Stimulated activated naive CD8-positive, alpha-beta T cell treated with anti-CD3 and anti-CD28 coated beads, Interleukin-15, Interleukin-2, amounts not matched to agents 100 U/mL and 50 U/mL, for 24 hours (primary cell): Measurements from ENCODE around the gene ZMYND8.
A peak's percentile ranks its signal among the peaks of the same experiment; 100 is the strongest.

ENCODE experiments used
- ATAC-seq: fragments of 150-1000 bp; cut with Tn5 transposase; one replicate; pipeline ENCODE4 v1.10.0; 2021
- DNase-seq: peaks from one replicate; pipeline ENCODE4 v3.0.0; 2021

ZMYND8 gene

GRCh38 chr20:47353692-47354463 is 2.6 kb downstream of the ZMYND8 start:
- ATAC-seq (no peak), DNase-seq (no peak)

- DNase-seq (no peak), ATAC-seq (no peak)
Observed at GRCh38 chr20:47353239-47353691, 3.2 kb downstream of the ZMYND8 start.

- no peak for ATAC-seq
- DNase-seq = no peak
Observed at GRCh38 chr20:47352332-47353238, 3.9 kb downstream of the ZMYND8 start.

- no peak for DNase-seq
Observed at GRCh38 chr20:47351643-47352331, 4.7 kb downstream of the ZMYND8 start.

GRCh38 chr20:47350691-47351545 is 5.6 kb downstream of the ZMYND8 start:
- no peak for ATAC-seq
- no peak for DNase-seq

More at GRCh38 chr20:47351643-47352331, 4.7 kb downstream of the ZMYND8 start:
- no peak for ATAC-seq

- ATAC-seq (no peak), DNase-seq (no peak)
Observed at GRCh38 chr20:47350181-47350550, 6.3 kb downstream of the ZMYND8 start.

GRCh38 chr20:47349365-47350180 is 6.9 kb downstream of the ZMYND8 start:
- DNase-seq = no peak
- no peak for ATAC-seq

GRCh38 chr20:47348539-47349142 is 7.9 kb downstream of the ZMYND8 start:
- no peak for ATAC-seq
- DNase-seq = no peak

GRCh38 chr20:47347661-47348435 is 8.7 kb downstream of the ZMYND8 start:
- no peak for ATAC-seq
- no peak for DNase-seq

GRCh38 chr20:47346172-47346571 is 10.3 kb downstream of the ZMYND8 start:
- no peak for DNase-seq
- ATAC-seq = no peak

GRCh38 chr20:47345214-47345613 is 11.3 kb downstream of the ZMYND8 start:
- ATAC-seq (no peak), DNase-seq (no peak)

GRCh38 chr20:47343007-47343472 is 13.5 kb downstream of the ZMYND8 start:
- DNase-seq (no peak), ATAC-seq (no peak)

- DNase-seq = no peak
- ATAC-seq = no peak
Observed at GRCh38 chr20:47338131-47338628, 18.3 kb downstream of the ZMYND8 start.

- ATAC-seq (no peak), DNase-seq (no peak)
Observed at GRCh38 chr20:47337413-47337812, 19.1 kb downstream of the ZMYND8 start.

- no peak for ATAC-seq
- DNase-seq = no peak
Observed at GRCh38 chr20:47336129-47336754, 20.3 kb downstream of the ZMYND8 start.

- DNase-seq (no peak), ATAC-seq (no peak)
Observed at GRCh38 chr20:47335251-47336128, 21.0 kb downstream of the ZMYND8 start.

GRCh38 chr20:47334022-47334551 is 22.4 kb downstream of the ZMYND8 start:
- DNase-seq (no peak), ATAC-seq (peak; percentile 36)
